ENCODE data around the gene FAM83D.
"Not testable (repeated sequence)": the region's sequence is repeated elsewhere in the genome, so short reads cannot be mapped to it uniquely, and the experiment has no call there.

Gene FAM83D

DNA sequence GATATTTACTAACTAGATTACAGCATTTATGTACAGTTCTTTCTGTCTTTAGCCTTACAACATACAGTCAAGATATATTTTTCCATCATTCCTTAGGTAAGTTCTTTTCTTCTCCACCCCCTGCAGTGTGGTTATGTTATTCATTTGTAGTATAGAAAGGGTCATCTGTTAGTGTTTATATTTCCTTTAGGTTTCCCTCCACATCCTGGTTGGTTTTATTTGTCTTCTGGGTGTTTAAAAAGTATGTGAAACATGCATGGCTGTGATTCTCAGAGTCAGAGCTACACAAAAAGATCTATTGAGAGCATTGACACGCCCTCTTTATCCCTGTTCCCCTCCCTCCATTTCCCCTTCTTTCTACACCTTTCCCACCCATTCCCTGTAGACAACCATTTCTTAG, 56.1 kb downstream of the FAM83D start:
- H3K4me3 ChIP-seq (ENCODE audit: low read length), result no peak overlapping the region
- no peak overlapping the region for H3K9ac ChIP-seq (ENCODE audit: low read length)
- H3K4me1 ChIP-seq (ENCODE audit: control insufficient read depth, insufficient read depth, low read length), result peaks cover 46% of the 10 kb centered on the region
- H3K9me3 ChIP-seq (ENCODE audit: control insufficient read depth, low read length), result no peaks in the 10 kb centered on the region
- no peaks in the 10 kb centered on the region for H3K36me3 ChIP-seq (ENCODE audit: control insufficient read depth, insufficient read depth, low read length)
- H3K27me3 ChIP-seq (ENCODE audit: control insufficient read depth, insufficient read depth, low read length), result no peaks in the 10 kb centered on the region

DNA sequence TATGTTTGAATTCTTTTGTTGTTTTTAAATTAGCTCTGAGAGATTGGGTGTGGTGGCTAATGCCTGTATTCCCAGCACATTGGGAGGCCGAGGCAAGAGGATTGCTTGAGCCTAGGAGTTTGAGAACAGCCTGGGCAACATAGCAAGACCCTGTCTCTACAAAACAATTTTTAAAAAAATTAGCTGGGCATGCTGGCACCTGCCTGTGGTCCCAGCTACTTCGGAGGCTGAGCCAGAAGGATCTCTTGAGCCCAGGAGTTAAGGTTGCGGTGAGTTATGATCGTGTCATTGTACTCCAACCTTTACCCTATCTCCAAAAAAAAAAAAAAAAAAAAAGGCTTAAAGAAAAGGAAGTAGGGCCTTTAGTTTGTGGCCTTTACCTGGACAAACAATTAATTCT, 58.8 kb downstream of the FAM83D start:
- H3K4me3 ChIP-seq (ENCODE audit: low read length), result no peak overlapping the region
- H3K4me1 ChIP-seq (ENCODE audit: control insufficient read depth, insufficient read depth, low read length), result peaks cover 46% of the 10 kb centered on the region
- H3K9ac ChIP-seq (ENCODE audit: low read length), result no peak overlapping the region
- H3K27me3 ChIP-seq (ENCODE audit: control insufficient read depth, insufficient read depth, low read length), result no peaks in the 10 kb centered on the region
- no peaks in the 10 kb centered on the region for H3K9me3 ChIP-seq (ENCODE audit: control insufficient read depth, low read length)
- no peaks in the 10 kb centered on the region for H3K36me3 ChIP-seq (ENCODE audit: control insufficient read depth, insufficient read depth, low read length)

DNA sequence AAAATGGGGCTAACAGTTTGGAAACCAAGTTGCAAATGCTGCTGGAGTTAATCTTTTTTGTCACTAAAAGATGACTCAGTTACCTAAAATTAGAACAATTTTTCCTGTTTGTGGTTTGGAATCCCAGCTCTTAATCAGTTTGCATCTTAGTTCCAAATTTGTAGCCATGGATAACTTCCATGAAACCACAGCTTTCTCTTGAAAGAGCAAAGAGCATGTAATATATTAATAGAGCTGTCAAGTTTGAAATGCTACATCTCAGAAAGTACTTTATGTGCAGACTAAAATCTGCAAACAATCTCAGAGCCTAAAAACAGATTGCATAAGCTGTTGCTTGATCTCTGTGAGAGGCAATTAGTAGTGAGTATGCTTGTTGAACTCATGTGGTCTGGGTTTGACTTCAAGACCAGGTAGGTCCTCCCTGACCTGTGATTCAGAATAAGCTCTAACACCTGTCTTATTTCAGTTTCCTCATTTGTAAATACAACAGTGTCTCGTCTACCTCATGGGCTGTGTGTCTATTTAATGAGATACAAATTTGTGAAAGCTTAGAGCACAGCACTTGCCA, 59.5 kb downstream of the FAM83D start:
- Histone ChIP-seq H3K9ac (ENCODE audit: low read length) (no peak overlapping the region), H3K27me3 (ENCODE audit: control insufficient read depth, insufficient read depth, low read length) (no peaks in the 10 kb centered on the region), H3K36me3 (ENCODE audit: control insufficient read depth, insufficient read depth, low read length) (no peaks in the 10 kb centered on the region), H3K4me3 (ENCODE audit: low read length) (no peak overlapping the region), H3K4me1 (ENCODE audit: control insufficient read depth, insufficient read depth, low read length) (peaks cover 44% of the 10 kb centered on the region), H3K9me3 (ENCODE audit: control insufficient read depth, low read length) (no peaks in the 10 kb centered on the region)

DNA sequence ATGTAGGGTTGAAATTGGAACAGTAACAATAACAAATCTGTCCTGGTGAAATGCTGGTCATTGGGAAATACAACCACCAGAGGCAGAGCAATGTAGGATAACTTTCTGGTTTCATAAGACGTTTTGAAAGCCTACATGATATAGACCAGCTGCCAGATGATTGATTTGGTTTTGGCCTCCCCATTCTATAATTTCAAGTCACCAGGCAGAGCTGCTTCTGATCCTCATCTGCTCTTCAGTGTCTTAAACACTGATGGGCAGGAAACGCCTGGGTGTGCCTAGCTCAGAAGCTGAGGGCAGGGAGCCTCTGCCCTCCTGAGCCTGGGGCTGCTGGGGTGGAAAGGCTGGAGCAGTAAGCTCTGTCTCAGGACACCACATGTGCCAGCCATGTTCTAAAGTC, 60.4 kb downstream of the FAM83D start:
- no peaks in the 10 kb centered on the region for H3K36me3 ChIP-seq (ENCODE audit: control insufficient read depth, insufficient read depth, low read length)
- no peak overlapping the region for H3K4me3 ChIP-seq (ENCODE audit: low read length)
- H3K27me3 ChIP-seq (ENCODE audit: control insufficient read depth, insufficient read depth, low read length), result no peaks in the 10 kb centered on the region
- H3K4me1 ChIP-seq (ENCODE audit: control insufficient read depth, insufficient read depth, low read length), result peaks cover 36% of the 10 kb centered on the region
- H3K9ac ChIP-seq (ENCODE audit: low read length), result no peak overlapping the region
- no peaks in the 10 kb centered on the region for H3K9me3 ChIP-seq (ENCODE audit: control insufficient read depth, low read length)

DNA sequence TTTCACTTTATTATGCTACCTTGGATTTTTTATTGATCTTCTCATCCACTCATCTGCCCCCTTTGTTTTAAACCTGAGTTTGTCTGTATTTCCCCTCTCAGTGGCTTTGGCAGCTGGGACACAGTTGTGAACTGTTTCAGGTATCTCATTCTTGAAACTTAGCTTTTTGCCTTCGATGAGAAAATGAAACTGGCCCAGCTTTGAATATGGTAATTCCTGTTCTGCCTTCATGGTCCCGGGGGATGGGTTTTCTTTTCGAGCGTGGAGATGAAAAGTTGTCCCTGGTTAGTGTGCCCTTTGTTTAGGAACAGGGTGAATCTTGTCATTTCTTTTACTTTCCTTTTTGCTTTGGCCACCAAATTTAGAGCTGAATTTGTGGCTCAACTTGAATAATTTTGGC, 61.6 kb downstream of the FAM83D start:
- Histone ChIP-seq H3K9me3 (ENCODE audit: control insufficient read depth, low read length) (no peaks in the 10 kb centered on the region), H3K36me3 (ENCODE audit: control insufficient read depth, insufficient read depth, low read length) (peaks cover 3% of the 10 kb centered on the region), H3K27me3 (ENCODE audit: control insufficient read depth, insufficient read depth, low read length) (no peaks in the 10 kb centered on the region), H3K4me1 (ENCODE audit: control insufficient read depth, insufficient read depth, low read length) (peaks cover 29% of the 10 kb centered on the region), H3K4me3 (ENCODE audit: low read length) (no peak overlapping the region), H3K9ac (ENCODE audit: low read length) (no peak overlapping the region)

DNA sequence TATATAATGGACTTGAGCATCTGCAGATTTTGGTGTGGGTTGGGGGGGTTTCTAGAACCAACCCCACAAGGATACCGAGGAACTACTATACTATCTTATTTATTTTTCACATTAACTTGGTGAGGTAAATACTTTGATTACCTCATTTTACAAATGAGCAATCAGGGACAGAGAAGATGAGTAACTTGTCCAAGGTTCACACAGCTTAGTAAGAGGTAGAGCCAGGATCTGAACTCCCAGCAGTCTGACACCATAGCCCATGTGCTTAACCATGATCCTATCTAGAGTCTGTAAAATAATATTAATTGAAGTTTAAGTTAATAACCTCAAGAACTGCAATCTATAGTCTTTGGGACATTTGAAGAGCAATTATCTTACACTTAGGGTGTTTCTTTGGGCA, 64.5 kb downstream of the FAM83D start:
- H3K27me3 ChIP-seq (ENCODE audit: control insufficient read depth, insufficient read depth, low read length), result no peaks in the 10 kb centered on the region
- H3K36me3 ChIP-seq (ENCODE audit: control insufficient read depth, insufficient read depth, low read length), result peaks cover 3% of the 10 kb centered on the region
- no peaks in the 10 kb centered on the region for H3K9me3 ChIP-seq (ENCODE audit: control insufficient read depth, low read length)
- H3K4me1 ChIP-seq (ENCODE audit: control insufficient read depth, insufficient read depth, low read length), result peaks cover 12% of the 10 kb centered on the region
- no peak overlapping the region for H3K9ac ChIP-seq (ENCODE audit: low read length)
- H3K4me3 ChIP-seq (ENCODE audit: low read length), result no peak overlapping the region

DNA sequence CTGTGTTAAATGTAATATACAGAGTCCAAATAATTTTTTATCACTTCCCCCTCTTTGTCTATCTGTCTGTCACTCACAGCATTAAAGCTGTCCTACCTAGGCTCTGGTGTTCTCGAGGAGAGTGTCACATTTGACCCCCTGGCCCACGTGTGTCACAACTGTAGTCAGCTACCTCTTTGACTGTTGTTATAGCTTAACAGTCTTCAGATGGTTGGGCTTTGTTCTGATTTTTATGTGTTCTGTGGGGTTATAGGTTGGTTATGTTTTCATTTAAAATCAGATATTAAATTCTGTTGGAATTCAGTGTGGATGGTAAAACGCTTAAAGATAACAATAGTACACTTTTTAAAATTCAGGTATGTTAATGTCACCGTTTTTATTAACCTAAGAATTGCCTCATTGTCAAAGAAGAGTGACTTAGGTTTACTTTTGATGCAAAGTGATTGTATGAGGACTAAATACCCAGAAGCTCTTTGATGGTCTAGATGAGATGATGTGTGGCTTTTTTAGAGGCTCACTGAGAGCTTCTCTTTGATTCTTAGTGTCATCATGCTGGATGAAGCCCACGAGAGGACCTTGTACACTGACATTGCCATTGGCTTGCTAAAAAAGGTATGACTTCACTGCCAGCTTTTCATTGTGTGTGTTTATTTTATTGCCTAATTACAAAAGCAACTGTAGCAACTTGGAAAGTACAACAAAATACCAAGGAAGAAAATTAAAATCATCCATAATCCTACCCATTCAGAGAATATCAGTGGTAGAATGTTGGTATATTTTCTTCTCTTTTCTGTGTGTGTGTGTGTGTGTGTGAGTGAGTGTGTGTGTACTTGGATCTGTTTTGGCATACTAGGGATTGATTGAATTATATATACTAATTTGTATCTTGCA, 65.8 kb downstream of the FAM83D start:
- Histone ChIP-seq H3K9me3 (ENCODE audit: control insufficient read depth, low read length) (no peaks in the 10 kb centered on the region), H3K4me1 (ENCODE audit: control insufficient read depth, insufficient read depth, low read length) (peaks cover under 1% of the 10 kb centered on the region), H3K27me3 (ENCODE audit: control insufficient read depth, insufficient read depth, low read length) (no peaks in the 10 kb centered on the region), H3K9ac (ENCODE audit: low read length) (no peak overlapping the region), H3K36me3 (ENCODE audit: control insufficient read depth, insufficient read depth, low read length) (peaks cover 3% of the 10 kb centered on the region), H3K4me3 (ENCODE audit: low read length) (no peak overlapping the region)

DNA sequence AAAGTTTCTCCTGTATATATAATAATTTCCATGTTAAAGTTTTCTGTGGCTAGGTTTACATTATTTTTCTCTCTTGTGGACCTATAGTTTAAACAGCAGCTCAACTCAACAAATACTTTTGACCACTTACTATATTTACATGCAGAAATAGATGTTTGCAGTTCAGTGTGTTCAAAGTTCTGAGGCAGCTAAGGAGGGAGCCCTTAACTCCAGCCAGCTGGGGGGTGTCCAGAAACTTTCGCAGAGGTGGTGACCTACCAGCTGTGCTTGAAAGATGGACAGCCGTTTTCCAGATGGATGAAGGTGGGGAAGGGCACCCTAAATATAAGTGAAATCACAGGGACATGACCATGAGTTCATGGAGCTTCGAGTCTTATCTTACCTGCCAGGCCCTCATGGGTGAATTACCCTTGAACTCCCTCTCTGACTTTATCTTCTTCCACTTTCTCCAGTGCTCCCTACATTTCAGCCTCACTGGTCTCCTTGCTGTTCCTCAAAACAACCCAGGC, 69.4 kb downstream of the FAM83D start:
- Histone ChIP-seq H3K4me1 (ENCODE audit: control insufficient read depth, insufficient read depth, low read length) (no peaks in the 10 kb centered on the region), H3K4me3 (ENCODE audit: low read length) (no peak overlapping the region), H3K36me3 (ENCODE audit: control insufficient read depth, insufficient read depth, low read length) (peaks cover 3% of the 10 kb centered on the region), H3K9me3 (ENCODE audit: control insufficient read depth, low read length) (no peaks in the 10 kb centered on the region), H3K27me3 (ENCODE audit: control insufficient read depth, insufficient read depth, low read length) (no peaks in the 10 kb centered on the region), H3K9ac (ENCODE audit: low read length) (no peak overlapping the region)

DNA sequence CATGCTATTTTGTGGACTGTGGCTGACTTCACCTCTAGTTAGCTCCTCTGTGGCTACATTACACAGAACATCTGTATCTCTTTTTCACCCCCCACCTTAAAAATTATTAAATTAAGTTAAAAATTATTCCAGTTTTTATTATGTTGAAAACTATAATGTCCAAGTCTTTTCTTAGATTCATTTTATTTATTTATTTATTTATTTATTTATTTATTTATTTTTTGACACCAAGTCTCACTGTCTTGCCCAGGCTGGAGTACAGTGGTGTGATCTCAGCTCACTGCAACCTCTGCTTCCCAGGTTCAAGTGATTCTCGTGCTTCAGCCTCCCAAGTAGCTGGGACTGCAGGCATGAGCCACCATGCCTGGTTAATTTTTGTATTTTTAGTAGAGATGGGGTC, 70.6 kb downstream of the FAM83D start:
- H3K27me3 ChIP-seq (ENCODE audit: control insufficient read depth, insufficient read depth, low read length); H3K4me1 ChIP-seq (ENCODE audit: control insufficient read depth, insufficient read depth, low read length); H3K9ac ChIP-seq (ENCODE audit: low read length); H3K9me3 ChIP-seq (ENCODE audit: control insufficient read depth, low read length); H3K4me3 ChIP-seq (ENCODE audit: low read length); H3K36me3 ChIP-seq (ENCODE audit: control insufficient read depth, insufficient read depth, low read length): not testable (repeated sequence)

DNA sequence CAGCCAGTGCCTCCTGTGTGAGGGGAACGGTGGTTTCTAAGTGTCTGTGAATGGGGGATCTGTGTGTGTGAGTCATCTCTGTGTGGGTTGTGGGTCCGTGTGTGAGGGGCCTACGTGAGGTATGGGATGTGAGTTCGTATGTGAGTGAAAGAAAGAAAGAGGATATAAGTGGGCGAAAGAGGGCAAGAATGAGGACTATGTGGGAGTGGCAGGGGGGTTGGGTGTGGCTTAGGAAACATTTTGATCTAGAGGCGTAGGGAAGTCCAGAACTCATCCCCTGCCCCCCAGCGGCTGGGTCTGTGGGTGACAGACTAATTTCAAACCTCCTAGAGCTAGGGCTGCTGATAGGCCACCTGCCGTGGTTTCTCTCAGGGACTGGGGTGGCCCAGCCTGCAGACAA, 71.4 kb downstream of the FAM83D start:
- Histone ChIP-seq H3K9me3 (ENCODE audit: control insufficient read depth, low read length) (no peaks in the 10 kb centered on the region), H3K4me3 (ENCODE audit: low read length) (no peak overlapping the region), H3K36me3 (ENCODE audit: control insufficient read depth, insufficient read depth, low read length) (peaks cover 7% of the 10 kb centered on the region), H3K4me1 (ENCODE audit: control insufficient read depth, insufficient read depth, low read length) (no peaks in the 10 kb centered on the region), H3K27me3 (ENCODE audit: control insufficient read depth, insufficient read depth, low read length) (no peaks in the 10 kb centered on the region), H3K9ac (ENCODE audit: low read length) (no peak overlapping the region)

DNA sequence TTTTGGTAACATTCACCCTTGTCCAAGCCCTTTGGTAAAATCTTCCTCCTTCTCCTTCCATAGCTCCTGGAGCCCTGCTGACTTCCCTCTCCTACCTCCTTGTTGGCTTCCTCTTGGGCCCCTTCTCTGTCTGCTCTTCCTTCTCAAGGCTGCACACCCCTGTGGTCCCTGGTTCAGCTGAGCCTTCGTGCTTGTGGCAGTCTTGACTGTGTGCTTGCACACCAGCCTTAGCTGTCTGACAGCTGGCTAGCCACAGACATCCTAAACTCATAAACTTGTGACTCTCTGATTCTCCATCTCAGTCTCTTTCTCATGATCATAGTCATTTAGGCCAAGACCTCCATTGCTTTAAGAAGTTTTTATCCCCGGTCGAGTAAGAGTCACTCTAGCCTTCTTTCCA, 73.0 kb downstream of the FAM83D start:
- H3K36me3 ChIP-seq (ENCODE audit: control insufficient read depth, insufficient read depth, low read length), result peaks cover 7% of the 10 kb centered on the region
- H3K27me3 ChIP-seq (ENCODE audit: control insufficient read depth, insufficient read depth, low read length), result no peaks in the 10 kb centered on the region
- H3K9ac ChIP-seq (ENCODE audit: low read length), result no peak overlapping the region
- H3K4me3 ChIP-seq (ENCODE audit: low read length), result no peak overlapping the region
- no peaks in the 10 kb centered on the region for H3K9me3 ChIP-seq (ENCODE audit: control insufficient read depth, low read length)
- peaks cover 4% of the 10 kb centered on the region for H3K4me1 ChIP-seq (ENCODE audit: control insufficient read depth, insufficient read depth, low read length)

DNA sequence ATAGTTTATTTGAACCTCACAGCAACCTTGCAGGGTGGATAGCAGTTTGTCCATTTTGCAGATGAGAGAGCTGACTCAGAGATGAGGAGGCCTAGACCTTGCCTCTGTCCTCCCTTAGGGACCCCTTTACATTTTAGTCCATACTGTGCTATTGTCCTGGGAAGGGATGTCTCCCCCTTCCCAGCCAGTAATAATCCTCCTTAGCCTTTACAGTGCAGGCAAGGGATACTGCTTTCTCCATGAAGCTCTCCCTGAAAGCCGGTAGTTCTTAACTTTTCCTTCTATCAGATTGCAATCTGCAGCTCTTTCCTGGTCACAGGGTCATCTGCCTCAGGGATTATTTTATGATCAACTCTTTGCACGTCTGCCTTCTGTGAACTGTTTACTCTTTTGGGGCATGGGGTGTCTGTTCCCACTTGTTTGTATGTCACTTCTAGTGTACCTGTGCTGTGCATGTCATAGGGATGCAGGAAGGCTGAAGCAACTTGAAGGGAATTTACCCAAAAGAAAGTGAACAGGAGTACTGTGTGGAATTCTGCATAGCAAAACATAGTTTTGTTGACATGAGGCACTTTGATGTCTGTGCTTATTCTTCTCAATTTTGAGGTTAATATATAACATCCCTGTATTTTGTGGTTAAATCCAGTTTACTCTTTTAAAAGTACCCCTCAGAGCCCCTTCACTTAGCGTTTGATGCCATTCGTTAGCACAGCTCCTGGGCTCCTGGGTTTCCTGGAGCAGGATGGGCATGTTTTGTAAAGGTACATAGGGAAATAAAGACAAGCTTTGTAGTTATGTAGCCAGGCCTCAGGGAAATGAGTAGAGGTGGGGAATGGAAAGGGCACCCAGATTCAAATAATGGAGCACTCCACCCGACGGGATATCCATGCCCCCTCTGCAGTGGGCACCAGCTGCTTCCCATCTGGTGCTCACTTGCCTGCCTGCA, 74.0 kb downstream of the FAM83D start:
- H3K9ac ChIP-seq (ENCODE audit: low read length), result no peak overlapping the region
- H3K4me1 ChIP-seq (ENCODE audit: control insufficient read depth, insufficient read depth, low read length), result peaks cover 5% of the 10 kb centered on the region
- no peak overlapping the region for H3K4me3 ChIP-seq (ENCODE audit: low read length)
- no peaks in the 10 kb centered on the region for H3K9me3 ChIP-seq (ENCODE audit: control insufficient read depth, low read length)
- peaks cover 7% of the 10 kb centered on the region for H3K36me3 ChIP-seq (ENCODE audit: control insufficient read depth, insufficient read depth, low read length)
- no peaks in the 10 kb centered on the region for H3K27me3 ChIP-seq (ENCODE audit: control insufficient read depth, insufficient read depth, low read length)

Measured in mucosa of stomach (tissue), 1 donor.